Smooth muscle cell (in vitro differentiated cells): ENCODE results near the gene TIPARP. TPM values are rescaled to one million over a fixed set of nuclear protein-coding genes. Genes with fewer than 3 reads are reported as not detected.
A peak's percentile ranks its signal among the peaks of the same experiment; 100 is the strongest.

Experiments used
- DNase-seq: peaks from one replicate; lab custom pipeline; 2025; ENCODE audit not compliant: unreplicated experiment; lab: John Stamatoyannopoulos, UW
- H2AFZ ChIP-seq: fragments of 200-600 bp; sonication (generic); 2 replicates; pipeline ENCODE4 v1.6.0; 2016; ENCODE audit warnings: antibody characterized with exemption, low read depth, mild to moderate bottlenecking
- H3F3A ChIP-seq: fragments of 200-600 bp; sonication (generic); 2 replicates; pipeline ENCODE4 v1.6.0; 2017; ENCODE audit warnings: antibody characterized with exemption, low read depth
- H3K27ac ChIP-seq: fragments of 200-600 bp; sonication (generic); 2 replicates; pipeline ENCODE4 v1.5.1; 2016; ENCODE audit warnings: low read depth, mild to moderate bottlenecking
- H3K27me3 ChIP-seq: fragments of 200-600 bp; sonication (generic); 2 replicates; pipeline ENCODE4 v1.6.1; 2016; ENCODE audit warnings: low read depth, mild to moderate bottlenecking
- H3K36me3 ChIP-seq: fragments of 200-600 bp; sonication (generic); 2 replicates; pipeline ENCODE4 v1.5.1; 2016; ENCODE audit warnings: low read depth
- H3K4me1 ChIP-seq: fragments of 200-600 bp; sonication (generic); 2 replicates; pipeline ENCODE4 v1.5.1; 2016; ENCODE audit warnings: low read depth
- H3K4me2 ChIP-seq: fragments of 200-600 bp; sonication (generic); 2 replicates; pipeline ENCODE4 v1.6.0; 2016; ENCODE audit warnings: mild to moderate bottlenecking
- H3K4me3 ChIP-seq: fragments of 200-600 bp; sonication (generic); 2 replicates; pipeline ENCODE4 v1.5.1; 2016; ENCODE audit warnings: mild to moderate bottlenecking
- H3K79me2 ChIP-seq: fragments of 200-600 bp; sonication (generic); 2 replicates; pipeline ENCODE4 v1.6.0; 2016; ENCODE audit warnings: low read depth, mild to moderate bottlenecking
- H3K9ac ChIP-seq: fragments of 200-600 bp; sonication (generic); 2 replicates; pipeline ENCODE4 v1.6.0; 2016; ENCODE audit warnings: low read depth
- H3K9me3 ChIP-seq: fragments of 200-600 bp; sonication (generic); replicated peaks from 2 replicates; pipeline ENCODE4 v1.5.1; 2016; ENCODE audit warnings: low read depth
- H4K20me1 ChIP-seq: fragments of 200-600 bp; sonication (generic); 2 replicates; pipeline ENCODE4 v1.6.0; 2016; ENCODE audit warnings: low read depth
- CTCF ChIP-seq: fragments of 200-600 bp; sonication (generic); IDR thresholded peaks from 2 replicates; pipeline ENCODE4 v1.5.1; 2017; ENCODE audit warnings: borderline replicate concordance, mild to moderate bottlenecking, antibody characterized with exemption; ENCODE audit not compliant: insufficient read depth, poor library complexity, severe bottlenecking
- WGBS: methylation state at CpG from one replicate; pipeline ENCODE4 v1.1.7; 2016; ENCODE audit warnings: low lambda C conversion rate; 5-methylcytosine and 5-hydroxymethylcytosine counted together
- polyA plus RNA-seq: library from polyadenylated mRNA; unstranded; fragments of >200 nt; fragmentation: Nextera tagmentation; extraction: Ambion mirVana; gene quantifications from 2 replicates; pipeline ENCODE4 v1.2.1, GENCODE V29; 2016
- total RNA-seq: library from RNA; depleted of rRNA; stranded (reverse); fragments of >200 nt; gene quantifications from 2 replicates; pipeline ENCODE4 v1.2.3, GENCODE V29; 2014

TIPARP gene
- total and polyA plus RNA-seq, 2 experiments from 2014 or later, result 12.5 to 65.2 TPM

- Histone ChIP-seq H3K79me2 (peaks cover 33% of the 10 kb centered on the region), H3K9ac (no peak overlapping the region), H3K36me3 (no peaks in the 10 kb centered on the region), H3K27me3 (no peaks in the 10 kb centered on the region), H3K9me3 (no peaks in the 10 kb centered on the region), H3K4me3 (peak overlapping the region; percentile 97), H3F3A (peaks cover 3% of the 10 kb centered on the region), H2AFZ (peak overlapping the region; percentile 70), H4K20me1 (peaks cover 42% of the 10 kb centered on the region), H3K27ac (peak overlapping the region; percentile 65), H3K4me2 (peak overlapping the region; percentile 83), H3K4me1 (peaks cover 9% of the 10 kb centered on the region)
- WGBS, result 8% methylated on average over 10 of the region's 10 CpGs
- no peak for DNase-seq
- no peak for TF ChIP-seq CTCF
These were observed 701 bp upstream of the TIPARP start for GRCh38 chr3:156673732-156674045.

- Histone ChIP-seq H3K27me3 (no peaks in the 10 kb centered on the region), H3K9ac (peak overlapping the region; percentile 99), H3F3A (peaks cover 3% of the 10 kb centered on the region), H3K79me2 (peaks cover 48% of the 10 kb centered on the region), H3K9me3 (no peaks in the 10 kb centered on the region), H2AFZ (no peak overlapping the region), H3K4me3 (peak overlapping the region; percentile 97), H3K27ac (peak overlapping the region; percentile 92), H3K4me1 (peaks cover 12% of the 10 kb centered on the region), H4K20me1 (peaks cover 57% of the 10 kb centered on the region), H3K36me3 (no peaks in the 10 kb centered on the region), H3K4me2 (peak overlapping the region; percentile 87)
- peak; percentile 60 for TF ChIP-seq CTCF
- WGBS, result 1% methylated on average over 77 of the region's 93 CpGs
- DNase-seq, result no peak
These were observed 780 bp downstream of the TIPARP start for GRCh38 chr3:156674911-156675829.

GRCh38 chr3:156675830-156676767, 1.7 kb downstream of the TIPARP start:
- H3K9ac ChIP-seq, result peak overlapping the region; percentile 99
- H3K27ac ChIP-seq, result peak overlapping the region; percentile 92
- peak overlapping the region; percentile 87 for H3K4me2 ChIP-seq
- no peaks in the 10 kb centered on the region for H3K36me3 ChIP-seq
- H3F3A ChIP-seq, result peaks cover 3% of the 10 kb centered on the region
- peak overlapping the region; percentile 97 for H3K4me3 ChIP-seq
- no peak for TF ChIP-seq CTCF
- no peaks in the 10 kb centered on the region for H3K9me3 ChIP-seq
- 9% methylated on average over 18 of the region's 18 CpGs for WGBS
- no peak overlapping the region for H2AFZ ChIP-seq
- peaks cover 65% of the 10 kb centered on the region for H4K20me1 ChIP-seq
- H3K4me1 ChIP-seq, result peaks cover 15% of the 10 kb centered on the region
- peaks cover 50% of the 10 kb centered on the region for H3K79me2 ChIP-seq
- no peak for DNase-seq
- H3K27me3 ChIP-seq, result no peaks in the 10 kb centered on the region
